Breast epithelium (tissue), 3 donors: ENCODE measurements around the gene ABCA3.
"Not testable (repeated sequence)": the region's sequence is repeated elsewhere in the genome, so short reads cannot be mapped to it uniquely, and the experiment has no call there.

Source experiments
- POLR2A ChIP-seq: fragments of 450-650 bp; IDR thresholded peaks from one replicate; pipeline ENCODE4 v1.6.1; 2016; ENCODE audit warnings: antibody characterized with exemption, mild to moderate bottlenecking, moderate library complexity
- TF ChIP-seq, protein P1 (sequence below), 3 donors: fragments of 450-650 bp; IDR thresholded peaks; one replicate each; pipeline ENCODE4 v1.5.1; 2016 to 2017; ENCODE audit warnings: antibody characterized with exemption in 3 of 3, mild to moderate bottlenecking in 3 of 3, moderate library complexity in 3 of 3

DNA sequence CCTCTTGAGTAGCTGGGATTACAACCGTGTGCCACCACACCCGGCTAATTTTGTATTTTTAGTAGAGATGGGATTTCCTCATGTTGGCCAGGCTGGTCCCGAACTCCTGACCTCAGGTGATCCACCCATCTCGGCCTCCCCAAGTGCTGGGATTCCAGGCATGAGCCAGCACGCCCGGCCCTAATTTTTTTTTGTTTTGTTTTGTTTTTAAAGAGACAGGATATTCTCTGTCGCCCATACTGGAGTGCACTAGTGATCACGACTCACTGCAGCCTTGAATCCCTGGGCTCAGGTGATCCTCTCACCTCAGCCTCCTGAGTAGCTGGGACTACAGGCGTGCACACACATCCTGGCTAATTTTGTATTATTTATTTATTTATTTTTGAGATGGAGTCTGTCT, 100.2 kb downstream of the ABCA3 start:
- TF ChIP-seq, protein P1, sequence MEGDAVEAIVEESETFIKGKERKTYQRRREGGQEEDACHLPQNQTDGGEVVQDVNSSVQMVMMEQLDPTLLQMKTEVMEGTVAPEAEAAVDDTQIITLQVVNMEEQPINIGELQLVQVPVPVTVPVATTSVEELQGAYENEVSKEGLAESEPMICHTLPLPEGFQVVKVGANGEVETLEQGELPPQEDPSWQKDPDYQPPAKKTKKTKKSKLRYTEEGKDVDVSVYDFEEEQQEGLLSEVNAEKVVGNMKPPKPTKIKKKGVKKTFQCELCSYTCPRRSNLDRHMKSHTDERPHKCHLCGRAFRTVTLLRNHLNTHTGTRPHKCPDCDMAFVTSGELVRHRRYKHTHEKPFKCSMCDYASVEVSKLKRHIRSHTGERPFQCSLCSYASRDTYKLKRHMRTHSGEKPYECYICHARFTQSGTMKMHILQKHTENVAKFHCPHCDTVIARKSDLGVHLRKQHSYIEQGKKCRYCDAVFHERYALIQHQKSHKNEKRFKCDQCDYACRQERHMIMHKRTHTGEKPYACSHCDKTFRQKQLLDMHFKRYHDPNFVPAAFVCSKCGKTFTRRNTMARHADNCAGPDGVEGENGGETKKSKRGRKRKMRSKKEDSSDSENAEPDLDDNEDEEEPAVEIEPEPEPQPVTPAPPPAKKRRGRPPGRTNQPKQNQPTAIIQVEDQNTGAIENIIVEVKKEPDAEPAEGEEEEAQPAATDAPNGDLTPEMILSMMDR (IDR thresholded peaks at IDR 0.05): not testable (repeated sequence)
- not testable (repeated sequence) for TF ChIP-seq POLR2A
